GM10248 (cell line): ENCODE results near the gene PLCB1.

Experiments
- CTCF ChIA-PET: fragments of 300-600 bp; sonication (Branson Sonifier 250); formaldehyde crosslinking; extraction: SDS; loops from one replicate; lab custom pipeline; 2021; ENCODE audit warnings: antibody characterized with exemption; lab: Yijun Ruan, JAX
- POLR2A ChIA-PET: fragments of 350-650 bp; sonication (Branson Sonifier 250); formaldehyde crosslinking; extraction: SDS; loops from one replicate; lab custom pipeline; 2020; ENCODE audit warnings: antibody characterized with exemption; lab: Yijun Ruan, JAX
- DNase-seq: peaks from one replicate; pipeline ENCODE4 v3.0.0; 2012; ENCODE audit errors: extremely low spot score
- CTCF ChIP-seq: IDR thresholded peaks from 2 replicates; pipeline ENCODE4 v1.5.1; 2012; ENCODE audit warnings: mild to moderate bottlenecking, low read depth; ENCODE audit errors: extremely low read depth, missing control alignments, control extremely low read depth

Gene PLCB1

DNA sequence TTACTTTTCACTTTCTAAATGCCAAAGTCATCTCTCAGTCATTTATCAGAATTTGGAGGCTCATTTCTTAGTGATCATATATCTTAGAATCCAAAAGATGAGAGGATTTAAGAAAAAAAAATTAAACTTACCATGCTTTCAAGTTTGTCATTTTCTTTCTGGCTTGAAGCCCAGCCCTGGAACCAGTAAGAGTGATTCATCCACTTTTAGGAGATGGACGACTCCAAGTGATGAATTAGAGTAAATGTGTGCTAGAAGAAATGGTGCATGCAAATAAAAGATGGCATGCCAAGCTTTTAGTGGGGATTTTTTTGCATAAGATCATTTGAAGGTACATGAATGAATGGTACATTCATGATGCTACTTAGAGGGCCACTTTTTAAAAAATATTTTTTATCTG, 20.1 kb downstream of the PLCB1 start:
- POLR2A ChIA-PET: no interaction called here
- TF ChIP-seq CTCF: no peak
- DNase-seq: no peak
- CTCF ChIA-PET: no interaction called here

- CTCF ChIA-PET: interaction anchor here (1.2 to 1.9 kb wide), 3 partner anchors 13 to 54 kb away, joined by 3 to 5 read pairs (median 3); no protein-coding TSS in a partner anchor
- DNase-seq: no peak
- no peak for TF ChIP-seq CTCF
- POLR2A ChIA-PET: no interaction called here
These were observed 20.8 kb downstream of the PLCB1 start for GRCh38 chr20:8152847-8153246.

DNA sequence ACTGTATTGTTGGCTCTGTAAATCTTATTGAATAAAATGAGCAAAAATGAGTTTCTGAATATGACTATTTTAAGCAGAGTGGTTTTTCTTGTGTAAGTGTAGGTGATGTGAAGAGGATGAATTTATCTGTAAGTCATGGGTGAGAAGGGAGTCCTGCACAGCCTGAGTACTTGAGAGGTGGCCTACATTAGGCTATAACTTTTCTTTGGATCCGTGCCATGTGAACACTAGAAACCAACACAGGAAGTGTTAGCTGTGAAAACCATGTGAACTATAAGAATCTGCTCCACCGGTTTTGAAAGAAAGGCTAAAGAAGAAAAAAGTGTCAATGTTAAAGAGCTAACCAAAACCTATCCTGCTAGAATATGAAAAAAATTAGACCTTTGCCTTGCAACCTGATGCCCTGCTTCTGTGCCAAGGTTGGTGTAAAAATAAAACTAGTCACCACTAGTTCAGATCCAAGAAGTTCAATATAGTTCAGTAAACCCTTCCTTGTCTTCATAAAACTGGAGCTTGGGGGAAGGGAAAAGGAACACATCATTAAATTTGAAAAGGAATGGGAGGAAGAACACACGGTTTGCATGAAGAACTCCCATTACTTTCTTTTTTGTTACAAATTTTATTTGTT, 21.3 kb downstream of the PLCB1 start:
- no peak for TF ChIP-seq CTCF
- DNase-seq: no peak
- ChIA-PET CTCF (interaction anchor here (1.1 to 1.9 kb wide), 4 partner anchors 13 to 217 kb away, joined by 3 to 5 read pairs (median 4); no protein-coding TSS in a partner anchor), POLR2A (no interaction called here)

DNA sequence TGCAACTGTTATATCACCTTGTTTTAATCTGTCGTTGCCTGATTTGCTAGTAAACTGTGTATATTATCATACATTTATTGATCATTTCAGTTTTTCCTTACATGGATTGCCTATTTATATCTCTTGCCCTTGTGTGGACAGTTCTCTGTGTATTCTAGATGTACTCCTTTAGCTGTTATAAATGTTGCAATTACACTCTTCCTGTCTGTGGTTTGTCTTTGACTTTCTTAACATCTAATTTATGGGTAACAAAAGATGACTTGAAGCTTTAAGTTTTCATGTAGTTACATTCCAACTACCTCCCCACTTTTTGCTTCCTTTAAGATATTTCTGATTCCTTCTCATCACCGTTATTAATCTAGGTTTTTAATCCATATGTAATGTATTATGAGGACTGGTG, 22.6 kb downstream of the PLCB1 start:
- no peak for DNase-seq
- TF ChIP-seq CTCF: no peak
- POLR2A ChIA-PET: no interaction called here
- CTCF ChIA-PET: interaction anchor here (1.1 to 1.9 kb wide), 2 partner anchors 15 to 234 kb away, joined by 3 to 5 read pairs; no protein-coding TSS in a partner anchor

DNA sequence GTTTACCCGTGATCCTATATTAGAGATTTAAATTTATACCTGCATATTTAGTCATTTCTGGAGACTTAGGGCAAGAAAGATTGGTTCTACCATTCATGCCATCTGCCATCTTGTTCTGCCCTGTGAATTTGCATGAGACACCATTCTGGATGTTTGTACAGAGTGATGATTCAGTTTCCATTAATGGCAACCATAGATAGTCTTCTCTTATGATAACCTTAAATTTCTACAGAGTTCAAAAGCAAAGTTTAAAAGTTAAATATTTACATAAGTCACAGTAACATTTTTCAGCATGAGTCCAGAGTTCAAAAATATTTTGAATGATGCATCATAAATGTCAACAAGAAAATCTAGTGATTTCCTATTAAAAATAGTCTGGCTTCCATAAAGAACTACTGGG, 23.2 kb downstream of the PLCB1 start:
- DNase-seq: no peak
- CTCF ChIA-PET: interaction anchor here (1.1 kb wide), 1 partner anchor 233 kb away, joined by 3 read pairs; no protein-coding TSS in a partner anchor
- POLR2A ChIA-PET: no interaction called here
- TF ChIP-seq CTCF: no peak

- TF ChIP-seq CTCF: no peak
- POLR2A ChIA-PET: no interaction called here
- CTCF ChIA-PET: no interaction called here
- DNase-seq: no peak
These were observed 23.7 kb downstream of the PLCB1 start for GRCh38 chr20:8155812-8156211.
